ENCODE results near the gene GET4. TPM values are rescaled to one million over a fixed set of nuclear protein-coding genes. Genes with fewer than 3 reads are reported as not detected.

The GET4 gene
- total RNA-seq, 1 experiment from 2014 or later, result 44.8 TPM

GRCh38 chr7:883055-884021 is 7.0 kb downstream of the GET4 start:
- Histone ChIP-seq H3K9me3 (ENCODE audit: control insufficient read depth in 1 of 2, insufficient read depth in 1 of 2, low read depth in 1 of 2, low read length in 2 of 2) (no peaks in the 10 kb centered on the region), H3K4me3 (replicated peaks in 1 of 2; ENCODE audit: low read depth in 1 of 2, low read length in 2 of 2) (no peak overlapping the region), H3K9me2 (ENCODE audit: insufficient read depth) (no peaks in the 10 kb centered on the region), H3K9ac (ENCODE audit: low read length) (no peak overlapping the region), H4K20me1 (ENCODE audit: insufficient read depth) (no peaks in the 10 kb centered on the region), H3K4me1 (ENCODE audit: control insufficient read depth in 1 of 2, insufficient read depth in 2 of 2, low read length in 2 of 2) (peaks cover under 1 to 2% of the 10 kb centered on the region in 2 experiments), H3K36me3 (ENCODE audit: control insufficient read depth in 1 of 2, insufficient read depth in 2 of 2, low read length in 2 of 2) (peaks cover 0 to 10% of the 10 kb centered on the region in 2 experiments; a peak in 2 of 4 replicates), H3K79me2 (ENCODE audit: insufficient read depth, low read length) (peaks cover 100% of the 10 kb centered on the region), H3K27me3 (ENCODE audit: insufficient read depth, low read length) (no peaks in the 10 kb centered on the region), H3K4me2 (ENCODE audit: low read length) (no peak overlapping the region), H3K27ac (ENCODE audit: low read depth, low read length) (no peak overlapping the region), H2AFZ (ENCODE audit: low read depth, low read length, poor library complexity, severe bottlenecking) (no peak overlapping the region)
- no peak for ATAC-seq
- TF ChIP-seq JUND (IDR thresholded peaks at IDR 0.05) (no peak), ZNF274 (IDR thresholded peaks at IDR 0.05; ENCODE audit: low read depth, low read length) (no peak), EZH2 (IDR thresholded peaks at IDR 0.05) (no peak), SP1 (IDR thresholded peaks at IDR 0.05; ENCODE audit: low read depth) (no peak), FOSL1 (IDR thresholded peaks at IDR 0.05; ENCODE audit: low read depth) (no peak), CEBPB (IDR thresholded peaks at IDR 0.05; ENCODE audit: low read depth) (no peak), POLR2A (IDR thresholded peaks at IDR 0.05; ENCODE audit: borderline replicate concordance, extremely low read depth, insufficient read depth, insufficient read length) (no peak), EZH2phosphoT487 (IDR thresholded peaks at IDR 0.05; ENCODE audit: borderline replicate concordance) (no peak), ELF1 (IDR thresholded peaks at IDR 0.05; ENCODE audit: borderline replicate concordance, low read depth) (no peak), ATF3 (IDR thresholded peaks at IDR 0.05) (no peak), ZBTB33 (IDR thresholded peaks at IDR 0.05; ENCODE audit: extremely low read depth, insufficient replicate concordance, low read length) (no peak), REST (IDR thresholded peaks at IDR 0.05; ENCODE audit: low read depth) (no peak), POLR2AphosphoS5 (IDR thresholded peaks at IDR 0.05; ENCODE audit: low read depth, low read length) (no peak), SRF (IDR thresholded peaks at IDR 0.05; ENCODE audit: low read depth) (no peak), ZFX (IDR thresholded peaks at IDR 0.05) (no peak), TCF7L2 (IDR thresholded peaks at IDR 0.05; ENCODE audit: borderline replicate concordance, extremely low read depth, insufficient read depth, insufficient read length) (no peak), SIN3A (IDR thresholded peaks at IDR 0.05; ENCODE audit: low read depth) (no peak), EGR1 (IDR thresholded peaks at IDR 0.05; ENCODE audit: low read depth) (no peak)
- DNase-seq (ENCODE audit: low read depth, low spot score), result no peak
- intact Hi-C loops (cut with micrococcal nuclease), result no loop called here
- ChIA-PET POLR2A (no interaction called here), CTCF (no interaction called here), RAD21 (ENCODE audit: low non-redundant PET in 1 of 2, low total read pairs in 2 of 2, uncharacterized antibody in 2 of 2, unreplicated experiment in 2 of 2) (no interaction called here)
- no TSS peak for BruUV-seq (replicated peaks)
